Upper lobe of left lung (tissue), 4 donors: ENCODE measurements around the gene POLE3.
"Not testable (repeated sequence)": the region's sequence is repeated elsewhere in the genome, so short reads cannot be mapped to it uniquely, and the experiment has no call there.

Experiments used
- CTCF ChIP-seq, 6 experiments: fragments of 450-650 bp in 4 of 6; fragments of 200-600 bp in 2 of 6; sonication (generic) in 2 of 6; IDR thresholded peaks; one replicate each; pipeline ENCODE4 v1.5.1; 2016 to 2019; ENCODE audit warnings: antibody characterized with exemption in 6 of 6
- EP300 ChIP-seq, 4 donors: sonication (generic); formaldehyde crosslinking; IDR thresholded peaks; one replicate each; pipeline ENCODE4 v1.5.1; 2017; ENCODE audit warnings: antibody characterized with exemption in 4 of 4, control low read depth in 2 of 4
- POLR2A ChIP-seq, 4 donors: fragments of 450-650 bp; IDR thresholded peaks; one replicate each; pipeline ENCODE4 v1.5.1; 2016 to 2017; ENCODE audit warnings: antibody characterized with exemption in 4 of 4, mild to moderate bottlenecking in 2 of 4
- POLR2AphosphoS5 ChIP-seq, 2 donors: sonication (generic); formaldehyde crosslinking; IDR thresholded peaks; one replicate each; pipeline ENCODE4 v1.5.1; 2017; ENCODE audit warnings: antibody characterized with exemption in 2 of 2

GRCh38 chr9:113437716-113438115, 27.2 kb upstream of the POLE3 start:
- not testable (repeated sequence) for TF ChIP-seq CTCF, POLR2A, POLR2AphosphoS5, EP300 (IDR thresholded peaks at IDR 0.05)
